ENCODE data around the gene RNF208. TPM values are rescaled to one million over a fixed set of nuclear protein-coding genes. Genes with fewer than 3 reads are reported as not detected.
A peak's percentile ranks its signal among the peaks of the same experiment; 100 is the strongest.

Gene RNF208
- total and polyA plus RNA-seq, 9 of the 15 experiments (the other 6 are each of a cell fraction or from before 2014, with no cell fraction given): 0.15 to 6.9 (median 0.50) TPM; not detected in 2

DNA sequence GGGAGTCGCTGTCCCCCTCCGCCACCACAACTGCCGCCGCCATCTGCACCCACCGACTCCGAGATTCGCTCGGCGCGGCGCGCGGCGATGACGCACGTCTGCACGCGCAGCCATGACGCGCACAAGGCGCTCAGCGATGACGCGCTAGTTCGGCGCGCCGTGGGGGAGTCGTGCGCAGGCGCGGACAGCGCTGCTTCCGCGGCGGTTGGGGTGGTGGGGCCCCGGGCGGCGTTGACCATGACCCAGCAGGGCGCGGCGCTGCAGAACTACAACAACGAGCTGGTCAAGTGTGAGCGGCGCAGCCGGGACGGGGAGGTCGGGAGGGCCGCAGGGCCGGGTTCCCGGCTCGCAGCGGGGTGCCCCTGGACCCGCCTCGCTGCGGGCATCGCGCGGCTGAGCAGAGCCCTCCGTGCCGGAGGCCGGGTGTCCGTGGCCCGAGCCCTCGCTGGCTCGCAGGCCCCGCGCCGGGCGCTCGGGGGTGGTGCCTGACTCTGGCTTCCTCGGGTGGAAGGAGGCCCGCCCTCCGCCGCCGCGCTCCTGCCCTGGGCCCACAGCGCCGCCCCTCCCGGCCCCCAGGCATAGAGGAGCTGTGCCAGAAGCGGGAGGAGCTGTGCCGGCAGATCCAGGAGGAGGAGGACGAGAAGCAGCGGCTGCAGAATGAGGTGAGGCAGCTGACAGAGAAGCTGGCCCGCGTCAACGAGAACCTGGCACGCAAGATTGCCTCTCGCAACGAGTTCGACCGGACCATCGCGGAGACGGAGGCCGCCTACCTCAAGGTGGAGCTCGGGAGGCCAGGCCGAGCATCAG is 33.3 kb downstream of the RNF208 start, which contains the start of the genes ANAPC2 and SSNA1 (continued):
- TF ChIP-seq POLR2AphosphoS5 (IDR thresholded peaks at IDR 0.05; ENCODE audit: control insufficient read depth, insufficient read depth, low read depth, low read length): peak; percentile 83
- 0 out of 4 replicates have a peak, but pooled peaks of 1 of the 2 experiments have one; percentile 43 for TF ChIP-seq KDM4B (IDR thresholded peaks at IDR 0.05; ENCODE audit: borderline replicate concordance in 2 of 2, low read depth in 1 of 2)
- TF ChIP-seq ZC3H4 (CRISPR knock-in tag; IDR thresholded peaks at IDR 0.05; ENCODE audit: borderline replicate concordance): no peak
- TF ChIP-seq, protein P1, sequence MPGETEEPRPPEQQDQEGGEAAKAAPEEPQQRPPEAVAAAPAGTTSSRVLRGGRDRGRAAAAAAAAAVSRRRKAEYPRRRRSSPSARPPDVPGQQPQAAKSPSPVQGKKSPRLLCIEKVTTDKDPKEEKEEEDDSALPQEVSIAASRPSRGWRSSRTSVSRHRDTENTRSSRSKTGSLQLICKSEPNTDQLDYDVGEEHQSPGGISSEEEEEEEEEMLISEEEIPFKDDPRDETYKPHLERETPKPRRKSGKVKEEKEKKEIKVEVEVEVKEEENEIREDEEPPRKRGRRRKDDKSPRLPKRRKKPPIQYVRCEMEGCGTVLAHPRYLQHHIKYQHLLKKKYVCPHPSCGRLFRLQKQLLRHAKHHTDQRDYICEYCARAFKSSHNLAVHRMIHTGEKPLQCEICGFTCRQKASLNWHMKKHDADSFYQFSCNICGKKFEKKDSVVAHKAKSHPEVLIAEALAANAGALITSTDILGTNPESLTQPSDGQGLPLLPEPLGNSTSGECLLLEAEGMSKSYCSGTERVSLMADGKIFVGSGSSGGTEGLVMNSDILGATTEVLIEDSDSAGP (CRISPR knock-in tag; IDR thresholded peaks at IDR 0.05): no peak
- no peak for TF ChIP-seq SPI1 (IDR thresholded peaks at IDR 0.05; ENCODE audit: borderline replicate concordance, low read depth, low read length)
- TF ChIP-seq, protein P2, sequence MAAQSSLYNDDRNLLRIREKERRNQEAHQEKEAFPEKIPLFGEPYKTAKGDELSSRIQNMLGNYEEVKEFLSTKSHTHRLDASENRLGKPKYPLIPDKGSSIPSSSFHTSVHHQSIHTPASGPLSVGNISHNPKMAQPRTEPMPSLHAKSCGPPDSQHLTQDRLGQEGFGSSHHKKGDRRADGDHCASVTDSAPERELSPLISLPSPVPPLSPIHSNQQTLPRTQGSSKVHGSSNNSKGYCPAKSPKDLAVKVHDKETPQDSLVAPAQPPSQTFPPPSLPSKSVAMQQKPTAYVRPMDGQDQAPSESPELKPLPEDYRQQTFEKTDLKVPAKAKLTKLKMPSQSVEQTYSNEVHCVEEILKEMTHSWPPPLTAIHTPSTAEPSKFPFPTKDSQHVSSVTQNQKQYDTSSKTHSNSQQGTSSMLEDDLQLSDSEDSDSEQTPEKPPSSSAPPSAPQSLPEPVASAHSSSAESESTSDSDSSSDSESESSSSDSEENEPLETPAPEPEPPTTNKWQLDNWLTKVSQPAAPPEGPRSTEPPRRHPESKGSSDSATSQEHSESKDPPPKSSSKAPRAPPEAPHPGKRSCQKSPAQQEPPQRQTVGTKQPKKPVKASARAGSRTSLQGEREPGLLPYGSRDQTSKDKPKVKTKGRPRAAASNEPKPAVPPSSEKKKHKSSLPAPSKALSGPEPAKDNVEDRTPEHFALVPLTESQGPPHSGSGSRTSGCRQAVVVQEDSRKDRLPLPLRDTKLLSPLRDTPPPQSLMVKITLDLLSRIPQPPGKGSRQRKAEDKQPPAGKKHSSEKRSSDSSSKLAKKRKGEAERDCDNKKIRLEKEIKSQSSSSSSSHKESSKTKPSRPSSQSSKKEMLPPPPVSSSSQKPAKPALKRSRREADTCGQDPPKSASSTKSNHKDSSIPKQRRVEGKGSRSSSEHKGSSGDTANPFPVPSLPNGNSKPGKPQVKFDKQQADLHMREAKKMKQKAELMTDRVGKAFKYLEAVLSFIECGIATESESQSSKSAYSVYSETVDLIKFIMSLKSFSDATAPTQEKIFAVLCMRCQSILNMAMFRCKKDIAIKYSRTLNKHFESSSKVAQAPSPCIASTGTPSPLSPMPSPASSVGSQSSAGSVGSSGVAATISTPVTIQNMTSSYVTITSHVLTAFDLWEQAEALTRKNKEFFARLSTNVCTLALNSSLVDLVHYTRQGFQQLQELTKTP (IDR thresholded peaks at IDR 0.05; ENCODE audit: low read depth in 1 of 2, partially characterized antibody in 2 of 2): no peak
- peak; percentile 97 for TF ChIP-seq POLR2G (IDR thresholded peaks at IDR 0.05; ENCODE audit: low read depth, low read length)
- no peak for TF ChIP-seq ZNF143 (CRISPR knock-in tag; IDR thresholded peaks at IDR 0.05)
- TF ChIP-seq ZFP30 (CRISPR knock-in tag; IDR thresholded peaks at IDR 0.05; ENCODE audit: borderline replicate concordance): no peak
- no peak for TF ChIP-seq ZBTB43 (CRISPR knock-in tag; IDR thresholded peaks at IDR 0.05)
- TF ChIP-seq ZNF224 (CRISPR knock-in tag; IDR thresholded peaks at IDR 0.05): no peak
- peak; percentile 44 for TF ChIP-seq GABPA (tag; conservative IDR thresholded peaks at IDR 0.05; ENCODE audit: low read depth)
- TF ChIP-seq ZNF695 (CRISPR knock-in tag; IDR thresholded peaks at IDR 0.05): no peak
- 0 out of 2 replicates have a peak, but pooled peaks have one; percentile 27 for TF ChIP-seq JUNB (CRISPR knock-in tag; conservative IDR thresholded peaks at IDR 0.05)
- no peak for TF ChIP-seq ZNF41 (CRISPR knock-in tag; conservative IDR thresholded peaks at IDR 0.05)
- no peak for TF ChIP-seq SNRNP70 (optimal IDR thresholded peaks at IDR 0.05; ENCODE audit: low read depth, low read length)
- TF ChIP-seq FOXJ2 (tag; IDR thresholded peaks at IDR 0.05): no peak
- TF ChIP-seq ERF (CRISPR knock-in tag; IDR thresholded peaks at IDR 0.05): peak; percentile 28; the same call in 1 of the 2 replicates
- TF ChIP-seq EP400 (IDR thresholded peaks at IDR 0.05): peak; percentile 85; the same call in 1 of the 2 replicates
- TF ChIP-seq CBFA2T3 (IDR thresholded peaks at IDR 0.05): peak; percentile 19; the same call in 1 of the 2 replicates
- TF ChIP-seq MCM7 (IDR thresholded peaks at IDR 0.05): no peak

Data from K562 (cell line).